A673 (cell line): Measurements from ENCODE around the gene FBXO31. TPM values are rescaled to one million over a fixed set of nuclear protein-coding genes. Genes with fewer than 3 reads are reported as not detected.

Experiments used
- BruUV-seq: library from RNA; stranded (reverse); fragments of 400-500 nt; replicated peaks from 2 replicates; lab custom pipeline; 2021; lab: Mats Ljungman, UMichigan
- CTCF ChIA-PET: fragments of 300-600 bp; sonication (Branson Sonifier 250); formaldehyde crosslinking; loops from one replicate; lab custom pipeline; 2022; ENCODE audit warnings: antibody characterized with exemption; lab: Charles Lee
- POLR2A ChIA-PET: fragments of 300-600 bp; sonication (Branson Sonifier 250); formaldehyde crosslinking; loops from one replicate; lab custom pipeline; 2022; ENCODE audit warnings: antibody characterized with exemption; ENCODE audit not compliant: low non-redundant PET; lab: Charles Lee
- DNase-seq: peaks from one replicate; pipeline ENCODE4 v3.0.0-alpha.2; 2015; ENCODE audit warnings: low spot score
- H3K27ac ChIP-seq: fragments of 200-600 bp; sonication (generic); 2 replicates; pipeline ENCODE4 v1.5.1; 2016; ENCODE audit warnings: mixed run types, low read depth, mild to moderate bottlenecking, mixed read lengths, antibody characterized with exemption, low read length; ENCODE audit not compliant: poor library complexity, severe bottlenecking
- H3K27me3 ChIP-seq: fragments of 200-600 bp; sonication (generic); replicated peaks from 2 replicates; pipeline ENCODE4 v1.6.1; 2017; ENCODE audit warnings: mixed run types, low read depth, mild to moderate bottlenecking, mixed read lengths, antibody characterized with exemption, low read length; ENCODE audit not compliant: insufficient read depth, poor library complexity
- H3K36me3 ChIP-seq: fragments of 200-600 bp; sonication (generic); 2 replicates; pipeline ENCODE4 v1.6.1; 2016; ENCODE audit warnings: mixed run types, mild to moderate bottlenecking, mixed read lengths, antibody characterized with exemption, low read length; ENCODE audit not compliant: insufficient read depth, poor library complexity, severe bottlenecking
- H3K4me1 ChIP-seq: fragments of 200-600 bp; sonication (generic); 2 replicates; pipeline ENCODE4 v1.6.1; 2017; ENCODE audit warnings: mixed run types, mild to moderate bottlenecking, mixed read lengths, antibody characterized with exemption, low read length; ENCODE audit not compliant: insufficient read depth, poor library complexity, severe bottlenecking
- H3K4me3 ChIP-seq: fragments of 200-600 bp; sonication (generic); 2 replicates; pipeline ENCODE4 v1.5.1; 2016; ENCODE audit warnings: low read depth, mixed run types, mild to moderate bottlenecking, mixed read lengths, low read length; ENCODE audit not compliant: poor library complexity, severe bottlenecking
- H3K9me3 ChIP-seq: fragments of 200-600 bp; sonication (generic); 2 replicates; pipeline ENCODE4 v1.6.1; 2016; ENCODE audit warnings: mixed run types, low read depth, mild to moderate bottlenecking, mixed read lengths, antibody characterized with exemption, low read length; ENCODE audit not compliant: poor library complexity, severe bottlenecking
- EZH2 ChIP-seq: fragments of 200-600 bp; sonication (generic); IDR thresholded peaks from 2 replicates; pipeline ENCODE4 v1.6.1; 2017; ENCODE audit warnings: borderline replicate concordance, low read depth, mild to moderate bottlenecking, mixed read lengths, antibody characterized with exemption, low read length; ENCODE audit not compliant: poor library complexity, severe bottlenecking
- intact Hi-C: fragments of 100-400 bp; cut with micrococcal nuclease; formaldehyde crosslinking; loops from one replicate; pipeline ENCODE4 v1.10.0; 2022; ENCODE audit not compliant: unreplicated experiment
- total RNA-seq: library from RNA; stranded (reverse); gene quantifications from 2 replicates; pipeline ENCODE4 v1.2.3, GENCODE V29; 2021
- TF ChIP-seq, protein P1 (sequence below): fragments of 300-800, 200-600 bp; sonication (generic); conservative IDR thresholded peaks from 2 replicates; pipeline ENCODE4 v1.5.1; 2017; ENCODE audit warnings: low read depth, mild to moderate bottlenecking, antibody characterized with exemption, low read length, moderate library complexity, mixed read lengths

FBXO31 gene
- total RNA-seq, 1 experiment from 2014 or later, result 32.2 TPM

DNA sequence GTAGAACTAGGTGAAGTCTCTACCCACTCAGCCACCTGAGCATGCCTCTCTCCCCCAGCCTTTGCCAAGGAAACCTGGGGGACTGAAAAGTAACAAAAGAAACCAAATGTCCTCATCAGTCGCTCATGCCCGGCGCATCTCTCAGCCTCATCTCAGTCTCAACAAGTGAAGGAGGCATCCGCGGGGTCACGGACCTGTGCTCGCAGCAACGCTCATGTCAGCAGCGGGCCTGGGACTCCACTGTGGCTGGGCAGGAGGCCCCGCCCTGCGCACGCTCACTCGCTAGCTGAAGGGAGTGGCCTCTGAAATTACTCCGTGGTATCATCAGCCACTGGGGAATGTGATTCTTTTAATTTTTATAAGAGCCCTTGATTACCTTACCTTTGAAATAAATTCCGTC is 39.9 kb upstream of the FBXO31 start:
- no peak overlapping the region for H3K4me3 ChIP-seq
- CTCF ChIA-PET, result no interaction called here
- BruUV-seq, result no TSS peak
- H3K27ac ChIP-seq, result no peak overlapping the region
- no peak for TF ChIP-seq EZH2
- TF ChIP-seq, protein P1, sequence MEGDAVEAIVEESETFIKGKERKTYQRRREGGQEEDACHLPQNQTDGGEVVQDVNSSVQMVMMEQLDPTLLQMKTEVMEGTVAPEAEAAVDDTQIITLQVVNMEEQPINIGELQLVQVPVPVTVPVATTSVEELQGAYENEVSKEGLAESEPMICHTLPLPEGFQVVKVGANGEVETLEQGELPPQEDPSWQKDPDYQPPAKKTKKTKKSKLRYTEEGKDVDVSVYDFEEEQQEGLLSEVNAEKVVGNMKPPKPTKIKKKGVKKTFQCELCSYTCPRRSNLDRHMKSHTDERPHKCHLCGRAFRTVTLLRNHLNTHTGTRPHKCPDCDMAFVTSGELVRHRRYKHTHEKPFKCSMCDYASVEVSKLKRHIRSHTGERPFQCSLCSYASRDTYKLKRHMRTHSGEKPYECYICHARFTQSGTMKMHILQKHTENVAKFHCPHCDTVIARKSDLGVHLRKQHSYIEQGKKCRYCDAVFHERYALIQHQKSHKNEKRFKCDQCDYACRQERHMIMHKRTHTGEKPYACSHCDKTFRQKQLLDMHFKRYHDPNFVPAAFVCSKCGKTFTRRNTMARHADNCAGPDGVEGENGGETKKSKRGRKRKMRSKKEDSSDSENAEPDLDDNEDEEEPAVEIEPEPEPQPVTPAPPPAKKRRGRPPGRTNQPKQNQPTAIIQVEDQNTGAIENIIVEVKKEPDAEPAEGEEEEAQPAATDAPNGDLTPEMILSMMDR, result no peak
- H3K9me3 ChIP-seq, result no peaks in the 10 kb centered on the region
- H3K27me3 ChIP-seq, result no peaks in the 10 kb centered on the region
- POLR2A ChIA-PET, result no interaction called here
- DNase-seq, result no peak
- peaks cover 9% of the 10 kb centered on the region for H3K36me3 ChIP-seq
- intact Hi-C loops, result no loop called here
- H3K4me1 ChIP-seq, result no peaks in the 10 kb centered on the region

- intact Hi-C loops, result no loop called here
- no TSS peak for BruUV-seq
- Histone ChIP-seq H3K36me3 (peaks cover 12% of the 10 kb centered on the region), H3K27me3 (no peaks in the 10 kb centered on the region), H3K4me1 (no peaks in the 10 kb centered on the region), H3K9me3 (no peaks in the 10 kb centered on the region), H3K4me3 (no peak overlapping the region), H3K27ac (no peak overlapping the region)
- POLR2A ChIA-PET, result no interaction called here
- CTCF ChIA-PET, result no interaction called here
- no peak for DNase-seq
- TF ChIP-seq, protein P1, result no peak
- TF ChIP-seq EZH2, result no peak
Observed at GRCh38 chr16:87422106-87422505, 38.5 kb upstream of the FBXO31 start.

DNA sequence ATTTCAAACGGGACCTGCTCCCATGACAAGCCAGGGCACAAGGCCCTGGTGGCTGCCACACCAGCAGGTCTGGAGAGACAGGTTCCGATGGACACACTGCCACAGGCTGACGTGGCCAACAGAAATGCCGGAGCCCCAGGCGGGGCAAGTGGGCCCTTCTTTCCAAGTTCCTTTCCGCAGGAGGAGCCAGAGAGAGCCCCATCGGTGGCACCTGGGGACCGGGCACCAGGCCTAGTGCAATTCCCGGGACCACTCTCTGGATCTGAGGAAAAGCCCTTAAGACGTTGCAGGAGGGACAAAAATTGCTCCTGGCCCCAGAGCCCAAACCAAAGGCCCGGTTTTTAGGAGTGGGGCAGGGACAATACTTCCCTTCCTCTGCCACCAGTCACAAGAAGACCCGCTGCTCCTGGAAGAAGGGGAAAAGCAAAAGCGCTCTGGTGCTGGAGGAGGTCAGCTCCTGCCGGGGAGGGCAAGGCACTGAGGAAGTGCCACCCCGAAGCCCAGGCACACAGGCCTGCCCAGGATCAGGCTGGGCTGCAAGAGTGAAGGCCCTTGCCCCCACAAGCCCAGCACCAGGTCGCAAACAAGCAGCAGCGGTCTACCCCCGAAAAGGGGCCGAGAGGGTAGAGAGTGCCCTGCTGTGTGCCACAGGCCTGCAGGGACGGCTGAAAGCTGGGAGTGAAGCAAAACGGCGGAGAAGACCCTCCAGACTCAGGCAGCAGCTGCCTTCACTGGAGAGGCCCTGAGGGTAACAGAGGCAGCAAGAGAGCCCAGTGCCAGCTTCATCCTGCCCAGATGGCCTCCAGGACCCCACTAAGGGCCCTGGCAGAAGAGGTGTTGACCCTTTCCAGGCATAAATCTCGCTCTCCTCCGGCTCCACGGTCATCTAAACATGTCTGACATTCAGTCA is 37.7 kb upstream of the FBXO31 start:
- TF ChIP-seq, protein P1, result no peak
- DNase-seq, result no peak
- no peaks in the 10 kb centered on the region for H3K27me3 ChIP-seq
- H3K4me3 ChIP-seq, result no peak overlapping the region
- no peaks in the 10 kb centered on the region for H3K9me3 ChIP-seq
- POLR2A ChIA-PET, result no interaction called here
- CTCF ChIA-PET, result no interaction called here
- intact Hi-C loops, result no loop called here
- peaks cover 20% of the 10 kb centered on the region for H3K36me3 ChIP-seq
- H3K27ac ChIP-seq, result no peak overlapping the region
- no TSS peak for BruUV-seq
- H3K4me1 ChIP-seq, result no peaks in the 10 kb centered on the region
